C4-2B (cell line): ENCODE results near the gene GPD2.

ENCODE experiments used
- ZFX ChIP-seq: fragments of 450-650 bp; IDR thresholded peaks from 2 replicates; pipeline ENCODE4 v1.6.1; 2017
- TF ChIP-seq, protein P1 (sequence below): fragments of 450-650 bp; conservative IDR thresholded peaks from 2 replicates; pipeline ENCODE4 v1.5.1; 2017; ENCODE audit warnings: mild to moderate bottlenecking

DNA sequence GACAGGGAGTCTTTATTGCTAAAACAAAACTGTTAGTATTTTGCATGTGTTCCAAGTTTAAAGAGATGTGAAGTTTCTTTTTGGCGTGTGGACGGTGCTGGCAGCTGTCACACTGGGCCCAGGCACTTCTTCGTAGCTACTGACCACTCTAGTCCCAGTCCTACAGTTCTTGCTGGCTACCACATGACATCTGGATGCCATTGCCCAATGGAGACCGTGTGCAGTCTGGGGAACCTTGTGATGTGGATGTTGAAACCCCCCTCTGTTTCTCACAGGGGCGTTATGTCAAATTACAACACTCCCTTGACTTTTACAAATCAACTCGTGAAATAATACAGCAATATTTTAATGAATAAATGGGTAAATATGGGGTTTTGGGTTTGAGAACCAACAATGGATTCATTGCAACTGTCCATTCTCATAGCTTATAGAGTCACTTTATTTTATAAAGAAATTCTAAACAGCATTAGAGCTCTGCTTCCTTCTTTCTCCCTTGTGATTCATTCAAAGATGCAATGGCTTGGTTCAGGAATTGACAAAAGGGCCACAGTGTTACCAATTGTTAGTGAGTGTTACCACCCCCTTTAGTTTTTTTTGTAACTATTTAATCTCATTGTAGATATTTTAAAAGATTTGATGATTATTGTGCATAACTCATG is 1.2 kb downstream of the GPD2 start:
- TF ChIP-seq, protein P1, sequence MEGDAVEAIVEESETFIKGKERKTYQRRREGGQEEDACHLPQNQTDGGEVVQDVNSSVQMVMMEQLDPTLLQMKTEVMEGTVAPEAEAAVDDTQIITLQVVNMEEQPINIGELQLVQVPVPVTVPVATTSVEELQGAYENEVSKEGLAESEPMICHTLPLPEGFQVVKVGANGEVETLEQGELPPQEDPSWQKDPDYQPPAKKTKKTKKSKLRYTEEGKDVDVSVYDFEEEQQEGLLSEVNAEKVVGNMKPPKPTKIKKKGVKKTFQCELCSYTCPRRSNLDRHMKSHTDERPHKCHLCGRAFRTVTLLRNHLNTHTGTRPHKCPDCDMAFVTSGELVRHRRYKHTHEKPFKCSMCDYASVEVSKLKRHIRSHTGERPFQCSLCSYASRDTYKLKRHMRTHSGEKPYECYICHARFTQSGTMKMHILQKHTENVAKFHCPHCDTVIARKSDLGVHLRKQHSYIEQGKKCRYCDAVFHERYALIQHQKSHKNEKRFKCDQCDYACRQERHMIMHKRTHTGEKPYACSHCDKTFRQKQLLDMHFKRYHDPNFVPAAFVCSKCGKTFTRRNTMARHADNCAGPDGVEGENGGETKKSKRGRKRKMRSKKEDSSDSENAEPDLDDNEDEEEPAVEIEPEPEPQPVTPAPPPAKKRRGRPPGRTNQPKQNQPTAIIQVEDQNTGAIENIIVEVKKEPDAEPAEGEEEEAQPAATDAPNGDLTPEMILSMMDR = no peak
- TF ChIP-seq ZFX = no peak
